Duodenal mucosa (tissue), 2 donors: ENCODE results near the gene TTLL6.
A peak's percentile ranks its signal among the peaks of the same experiment; 100 is the strongest.

ENCODE experiments used
- H3K27ac ChIP-seq: one replicate; pipeline ENCODE4 v1.7.0; 2013; ENCODE audit warnings: low read depth, low read length
- H3K27me3 ChIP-seq, 2 donors: one replicate each; pipeline ENCODE4 v1.7.0; 2013; ENCODE audit warnings: low read length in 2 of 2, control low read depth in 1 of 2; ENCODE audit not compliant: insufficient read depth in 2 of 2, control insufficient read depth in 1 of 2
- H3K36me3 ChIP-seq, 2 donors: one replicate each; pipeline ENCODE4 v1.7.0; 2013; ENCODE audit warnings: low read length in 2 of 2, control low read depth in 1 of 2; ENCODE audit not compliant: insufficient read depth in 2 of 2, control insufficient read depth in 1 of 2
- H3K4me1 ChIP-seq, 2 donors: one replicate each; pipeline ENCODE4 v1.7.0; 2013; ENCODE audit warnings: low read length in 2 of 2, control low read depth in 1 of 2; ENCODE audit not compliant: insufficient read depth in 2 of 2, control insufficient read depth in 1 of 2
- H3K4me3 ChIP-seq, 2 donors: one replicate each; pipeline ENCODE4 v1.7.0; 2013; ENCODE audit warnings: low read length in 2 of 2, low read depth in 1 of 2
- H3K9ac ChIP-seq, 2 donors: one replicate each; pipeline ENCODE4 v1.7.0; 2013; ENCODE audit warnings: low read length in 2 of 2, low read depth in 1 of 2
- H3K9me3 ChIP-seq, 2 donors: one replicate each; pipeline ENCODE4 v1.7.0; 2013; ENCODE audit warnings: low read length in 2 of 2, control low read depth in 1 of 2; ENCODE audit not compliant: control insufficient read depth in 1 of 2

Gene TTLL6

DNA sequence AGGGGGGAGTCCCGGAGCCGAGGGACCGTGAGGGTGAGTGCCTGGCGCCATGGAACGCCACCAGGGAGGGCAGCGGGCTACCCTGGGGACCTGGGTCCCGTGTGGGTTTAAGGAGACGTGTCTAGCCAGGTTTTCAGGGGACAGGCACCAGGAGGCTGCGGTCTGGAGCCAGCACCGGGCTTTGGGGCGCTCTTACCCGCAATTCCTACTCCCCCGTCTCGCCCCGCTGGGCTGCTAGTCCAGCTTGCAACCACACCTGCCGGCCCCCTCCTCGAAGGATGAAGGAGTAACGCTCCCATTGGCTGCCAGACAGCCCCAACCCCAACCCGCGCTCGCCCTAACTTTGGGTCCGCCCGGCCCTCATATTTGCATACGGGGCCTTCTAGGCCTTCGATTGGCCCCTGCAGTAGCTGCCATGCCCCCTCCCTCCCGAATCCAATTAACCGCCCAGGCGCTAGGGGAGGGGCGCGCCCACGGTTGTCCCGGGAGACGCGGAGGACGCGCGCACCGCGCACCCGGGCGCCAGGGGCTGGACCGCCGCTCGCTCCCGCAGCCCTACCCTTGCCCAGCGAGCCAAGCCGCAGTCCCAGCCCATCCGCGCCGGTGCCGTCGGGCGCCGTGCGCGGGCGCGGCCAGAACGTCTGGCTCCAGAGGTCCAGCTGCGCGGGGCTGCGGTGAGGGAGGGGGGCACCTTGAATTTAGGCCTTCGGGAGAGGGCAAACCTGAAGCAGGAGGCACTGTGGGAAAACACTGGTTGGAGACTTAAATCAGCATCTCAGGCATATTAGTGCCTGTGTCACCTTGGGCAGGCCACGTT, at the start of gene TTLL6:
TSS of gene TTLL6 (minus strand) at position 456 of the 817 bp plus-strand sequence. CDS start at position 299, 157 bp downstream.
- Histone ChIP-seq H3K9ac (peak within 1 kb of the TSS; percentile 54 to 61), H3K36me3 (no peaks in the 10 kb centered on the region), H3K4me3 (peak within 1 kb of the TSS; percentile 62 to 68), H3K9me3 (no peaks in the 10 kb centered on the region), H3K27ac (peak within 1 kb of the TSS; percentile 39), H3K27me3 (peaks cover 0 to 4% of the 10 kb centered on the region in 2 donors), H3K4me1 (peaks cover 11 to 17% of the 10 kb centered on the region in 2 donors)

DNA sequence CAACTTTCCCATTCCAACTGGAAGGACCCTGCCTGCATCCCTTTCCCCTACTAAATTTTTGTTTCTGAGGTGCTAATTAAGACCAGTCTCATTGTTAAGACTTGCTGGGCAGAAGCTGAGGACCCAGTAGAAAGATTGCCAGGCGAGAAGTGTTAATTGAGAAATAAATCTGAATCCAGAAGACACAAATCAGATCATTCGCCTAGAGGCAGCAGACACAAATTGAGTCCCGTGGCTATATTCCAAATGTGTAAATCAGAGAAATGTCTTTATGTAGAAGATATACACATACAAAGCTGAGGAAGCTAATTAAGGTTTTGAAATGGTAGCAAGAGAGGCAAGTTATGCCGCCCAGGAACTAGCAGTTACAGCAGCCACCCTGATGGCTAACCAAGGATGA, 43.4 kb upstream of the TTLL6 start:
- Histone ChIP-seq H3K36me3 (peaks cover 41 to 77% of the 10 kb centered on the region in 2 donors), H3K9me3 (no peaks in the 10 kb centered on the region), H3K4me3 (no peak overlapping the region), H3K9ac (no peak overlapping the region), H3K27me3 (no peaks in the 10 kb centered on the region), H3K27ac (no peak overlapping the region), H3K4me1 (no peaks in the 10 kb centered on the region)

DNA sequence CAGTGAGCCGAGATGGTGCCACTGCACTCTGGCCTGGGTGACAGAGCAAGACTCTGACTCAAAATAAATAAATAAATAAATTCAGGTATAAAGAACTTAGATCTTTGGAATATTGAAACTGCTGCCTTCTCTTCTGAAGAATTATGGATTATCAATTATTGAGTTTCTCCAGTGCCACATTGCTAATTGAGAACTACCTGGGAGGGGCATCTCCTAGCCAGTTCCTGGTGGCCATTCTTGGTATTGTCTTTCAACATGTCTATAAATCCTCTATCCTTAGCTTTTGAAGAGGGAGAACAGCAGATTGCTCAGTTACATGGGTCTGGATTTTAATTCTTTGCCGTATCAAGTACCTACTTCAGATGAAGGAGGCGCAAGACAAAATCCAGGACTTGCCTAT, 43.0 kb upstream of the TTLL6 start:
- Histone ChIP-seq H3K27me3 (no peaks in the 10 kb centered on the region), H3K27ac (no peak overlapping the region), H3K4me3 (no peak overlapping the region), H3K9me3 (no peaks in the 10 kb centered on the region), H3K9ac (no peak overlapping the region), H3K36me3 (peaks cover 45 to 80% of the 10 kb centered on the region in 2 donors), H3K4me1 (no peaks in the 10 kb centered on the region)

DNA sequence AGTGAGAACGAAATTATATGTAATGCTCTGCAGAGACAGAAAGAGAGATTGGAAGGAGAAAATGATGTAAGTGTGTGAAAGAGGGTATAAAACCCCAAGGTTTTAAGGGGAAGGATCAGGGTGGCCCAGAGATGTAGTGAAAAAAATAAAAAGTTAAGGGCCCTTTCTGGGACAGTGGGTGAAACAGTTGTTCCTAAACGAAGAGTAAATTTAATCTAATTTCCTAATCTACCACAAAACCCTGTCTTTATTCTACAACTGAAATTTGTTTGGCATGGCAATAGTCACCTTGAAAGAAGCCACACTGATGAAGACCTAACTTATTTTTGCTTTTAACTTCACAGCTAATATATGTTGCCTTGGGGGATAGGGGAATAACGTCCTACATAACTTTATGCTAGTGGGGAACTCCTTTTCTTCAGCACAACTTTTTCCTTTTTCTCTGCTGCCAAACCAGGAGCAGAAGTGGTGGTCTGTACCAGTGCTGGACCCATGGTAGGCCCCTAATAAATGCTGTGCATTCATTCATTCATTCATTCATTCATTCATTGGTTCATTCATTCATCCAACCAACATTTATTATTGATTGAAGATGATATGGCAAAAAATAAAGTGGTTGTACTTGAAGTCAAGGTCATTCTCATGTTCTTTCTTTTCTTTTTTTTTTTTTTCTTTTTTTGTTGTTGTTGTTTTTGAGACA, 39.2 kb upstream of the TTLL6 start:
- peaks cover 48 to 77% of the 10 kb centered on the region in 2 donors for H3K36me3 ChIP-seq
- H3K4me3 ChIP-seq = no peak overlapping the region
- no peak overlapping the region for H3K9ac ChIP-seq
- H3K27me3 ChIP-seq = no peaks in the 10 kb centered on the region
- H3K4me1 ChIP-seq = no peaks in the 10 kb centered on the region
- no peaks in the 10 kb centered on the region for H3K9me3 ChIP-seq
- H3K27ac ChIP-seq = no peak overlapping the region

DNA sequence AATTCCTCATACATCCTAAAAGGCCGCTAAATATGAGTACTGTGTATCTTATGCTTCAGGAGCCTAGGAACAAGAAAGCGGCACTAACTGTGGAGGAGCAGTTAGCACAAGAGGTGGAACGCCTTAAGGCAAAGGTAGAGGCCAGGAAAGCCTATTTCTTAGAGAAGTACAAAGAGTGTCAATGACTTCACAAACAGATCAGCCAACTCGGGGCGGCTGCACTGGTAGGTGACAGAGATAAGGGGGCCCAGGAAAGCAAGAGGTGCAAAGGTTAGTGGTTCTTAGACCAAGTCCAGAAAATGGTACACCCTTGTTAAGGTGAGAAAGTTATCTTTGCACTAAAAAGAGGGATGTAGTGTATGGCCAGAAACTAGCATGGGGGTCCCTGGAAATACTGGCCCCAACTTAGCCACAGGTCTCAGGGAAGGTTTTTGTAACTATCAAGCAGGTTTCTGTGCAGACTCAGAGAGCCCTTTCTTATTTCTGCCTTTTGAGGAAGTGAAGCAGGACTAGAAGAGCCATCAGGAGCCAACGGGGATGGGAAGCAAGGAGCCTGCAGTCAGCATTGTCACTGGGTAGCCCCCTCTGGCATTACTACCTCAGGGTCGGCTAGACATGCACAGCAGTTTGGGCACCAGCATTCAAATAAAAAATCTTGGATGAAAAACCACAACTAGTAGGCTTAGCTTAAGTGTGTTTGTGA, 37.9 kb upstream of the TTLL6 start:
- no peak overlapping the region for H3K9ac ChIP-seq
- no peak overlapping the region for H3K4me3 ChIP-seq
- no peaks in the 10 kb centered on the region for H3K9me3 ChIP-seq
- H3K27ac ChIP-seq = no peak overlapping the region
- no peaks in the 10 kb centered on the region for H3K27me3 ChIP-seq
- H3K36me3 ChIP-seq = peaks cover 50 to 74% of the 10 kb centered on the region in 2 donors
- no peaks in the 10 kb centered on the region for H3K4me1 ChIP-seq

DNA sequence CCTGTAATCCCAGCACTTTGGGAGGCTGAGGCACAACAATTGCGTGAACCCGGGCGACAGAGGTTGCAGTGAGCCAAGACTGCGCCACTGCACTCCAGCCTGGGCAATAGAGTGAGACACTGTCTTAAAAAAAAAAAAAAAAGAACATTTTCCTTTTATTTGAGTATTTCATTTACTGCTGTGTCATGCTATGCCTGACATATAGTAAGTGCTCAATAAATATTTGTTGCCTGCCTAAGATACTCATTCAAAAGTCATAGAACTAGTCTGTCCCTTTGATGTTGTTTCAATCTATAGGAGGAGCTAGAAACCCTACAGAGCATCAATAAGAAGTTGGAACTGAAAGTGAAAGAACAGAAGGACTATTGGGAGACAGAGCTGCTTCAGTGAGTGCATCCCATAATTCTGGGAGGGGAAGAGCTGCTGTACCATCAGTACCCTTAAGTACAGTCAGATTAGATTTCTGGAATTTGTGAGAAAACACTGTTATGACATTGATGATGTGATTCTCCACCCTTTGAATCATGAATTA, 33.8 kb upstream of the TTLL6 start:
- H3K9ac ChIP-seq = no peak overlapping the region
- no peaks in the 10 kb centered on the region for H3K4me1 ChIP-seq
- H3K36me3 ChIP-seq = peaks cover 51 to 76% of the 10 kb centered on the region in 2 donors
- H3K27me3 ChIP-seq = no peaks in the 10 kb centered on the region
- H3K4me3 ChIP-seq = no peak overlapping the region
- H3K27ac ChIP-seq = no peak overlapping the region
- no peaks in the 10 kb centered on the region for H3K9me3 ChIP-seq

DNA sequence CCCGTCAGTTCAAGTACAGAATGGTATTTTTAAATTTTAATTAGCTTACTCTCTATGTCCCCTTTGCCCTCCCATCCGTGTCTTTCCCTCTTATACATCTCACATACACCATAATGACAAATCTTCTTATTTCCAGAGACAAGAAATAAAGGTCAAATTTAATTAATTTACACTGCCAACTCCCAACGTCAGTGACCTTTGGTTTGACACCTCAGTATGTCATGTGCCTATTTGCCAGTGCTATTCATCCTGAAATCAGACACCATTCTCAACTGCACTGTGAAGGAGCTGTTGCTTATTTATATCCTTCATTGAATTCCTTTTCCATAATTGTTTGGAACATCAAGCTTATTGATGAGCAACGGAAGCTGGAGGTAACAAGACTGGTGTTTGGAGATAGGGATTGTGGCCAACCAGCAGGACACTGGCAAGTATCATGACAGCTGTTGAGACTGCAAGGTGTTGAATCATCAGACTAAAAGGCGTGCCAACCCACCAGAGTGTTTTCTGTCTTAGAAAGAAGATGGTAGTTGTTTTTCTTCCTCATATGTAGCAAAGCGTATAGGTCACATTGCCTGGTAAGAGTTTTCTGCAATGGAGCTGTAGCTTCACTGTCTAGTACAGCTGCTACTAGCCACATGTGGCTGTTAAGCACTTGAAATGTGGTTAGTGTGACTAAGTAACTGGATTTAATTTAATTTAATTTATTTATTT, 26.3 kb upstream of the TTLL6 start:
- Histone ChIP-seq H3K27me3 (no peaks in the 10 kb centered on the region), H3K36me3 (peaks cover 10 to 24% of the 10 kb centered on the region in 2 donors), H3K27ac (no peak overlapping the region), H3K4me1 (peaks cover 26 to 31% of the 10 kb centered on the region in 2 donors), H3K4me3 (no peak overlapping the region), H3K9me3 (no peaks in the 10 kb centered on the region), H3K9ac (no peak overlapping the region)

DNA sequence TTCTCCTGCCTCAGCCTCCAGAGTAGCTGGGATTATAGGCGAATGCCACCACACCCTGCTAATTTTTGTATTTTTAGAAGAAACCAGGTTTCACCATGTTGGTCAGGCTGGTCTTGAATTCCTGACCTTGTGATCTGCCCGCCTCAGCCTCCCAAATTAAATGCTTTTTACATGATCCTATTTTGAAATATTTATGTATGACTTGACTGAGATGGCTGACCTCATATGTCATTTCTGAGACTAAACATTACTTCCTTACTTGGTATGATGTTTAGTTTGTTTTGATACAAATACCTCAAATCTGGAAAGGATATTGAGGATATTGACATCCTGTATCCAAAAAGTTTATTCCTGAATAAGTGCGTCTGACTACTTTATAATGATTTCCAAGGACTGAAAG, 25.7 kb upstream of the TTLL6 start:
- H3K27ac ChIP-seq = no peak overlapping the region
- no peak overlapping the region for H3K4me3 ChIP-seq
- peaks cover 30 to 31% of the 10 kb centered on the region in 2 donors for H3K4me1 ChIP-seq
- H3K9me3 ChIP-seq = no peaks in the 10 kb centered on the region
- no peaks in the 10 kb centered on the region for H3K27me3 ChIP-seq
- no peak overlapping the region for H3K9ac ChIP-seq
- H3K36me3 ChIP-seq = peaks cover 7 to 18% of the 10 kb centered on the region in 2 donors

DNA sequence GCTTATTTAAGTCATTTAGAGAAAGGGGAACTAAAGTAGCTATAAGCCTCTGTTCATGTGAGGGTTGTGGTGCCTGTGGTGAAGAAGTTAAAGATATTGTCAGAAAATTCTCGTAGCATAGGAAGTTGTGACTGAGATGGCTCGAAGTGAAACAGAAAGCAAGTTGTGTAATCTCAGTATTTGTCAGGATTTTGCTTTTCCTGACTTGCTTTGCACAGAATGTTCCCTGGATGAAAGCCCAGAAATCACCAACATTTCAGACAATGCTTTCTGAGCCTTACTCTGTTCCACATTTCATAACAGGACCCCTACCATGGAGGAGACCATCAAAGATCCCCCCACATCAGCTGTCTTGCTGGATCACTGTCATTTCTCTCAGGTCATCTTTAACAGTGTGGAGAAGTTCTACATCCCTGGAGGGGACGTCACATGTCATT, 24.4 kb upstream of the TTLL6 start:
- Histone ChIP-seq H3K9me3 (no peaks in the 10 kb centered on the region), H3K4me3 (peak overlapping the region; percentile 29 to 33), H3K36me3 (peaks cover 7 to 16% of the 10 kb centered on the region in 2 donors), H3K27me3 (no peaks in the 10 kb centered on the region), H3K27ac (peak overlapping the region; percentile 56), H3K4me1 (peaks cover 32 to 38% of the 10 kb centered on the region in 2 donors), H3K9ac (peak overlapping the region; percentile 4 to 30)
